Stimulated activated CD8-positive, alpha-beta memory T cell treated with anti-CD3 and anti-CD28 coated beads, Interleukin-7, amount 100 ng/mL, for 24 hours (primary cell): ENCODE results near the gene CHURC1.

Experiments used
- DNase-seq: peaks from one replicate; pipeline ENCODE4 v3.0.0-alpha.2; 2020; ENCODE audit warnings: low read depth

The CHURC1 gene

DNA sequence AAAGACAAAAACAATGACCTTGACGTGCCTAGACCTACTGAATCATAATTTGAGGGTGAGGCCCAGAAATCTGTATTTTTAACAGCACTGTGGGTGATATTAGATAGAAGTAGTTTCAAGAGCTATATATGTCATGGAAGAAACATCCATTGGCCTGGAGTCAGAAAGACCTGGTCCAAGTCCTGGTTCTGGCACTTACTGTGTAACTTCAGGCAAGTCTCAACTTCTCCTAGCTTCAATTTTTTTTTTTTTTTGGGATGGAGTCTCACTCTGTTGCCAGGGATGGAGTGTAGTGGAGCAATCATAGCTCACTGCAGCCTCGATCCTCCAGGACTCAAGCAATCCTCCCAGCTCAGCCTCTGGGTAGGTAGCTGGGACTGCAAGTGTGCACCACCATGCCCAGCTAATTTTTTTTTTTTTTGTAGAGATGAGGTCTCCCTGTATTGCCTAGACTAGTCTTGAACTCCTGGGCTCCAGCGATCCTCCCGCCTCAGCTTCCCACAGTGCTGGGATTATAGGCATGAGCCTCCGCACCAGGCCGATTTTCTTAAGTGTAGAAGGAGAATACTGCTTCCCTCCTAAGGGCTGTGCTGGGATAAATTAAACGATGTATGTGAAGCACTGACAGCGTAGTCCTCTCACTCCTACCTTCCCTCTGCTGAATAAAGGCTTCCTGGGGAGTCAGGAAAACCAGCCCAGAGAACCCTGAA lies 42.6 kb downstream of the CHURC1 start:
- no peak for DNase-seq

DNA sequence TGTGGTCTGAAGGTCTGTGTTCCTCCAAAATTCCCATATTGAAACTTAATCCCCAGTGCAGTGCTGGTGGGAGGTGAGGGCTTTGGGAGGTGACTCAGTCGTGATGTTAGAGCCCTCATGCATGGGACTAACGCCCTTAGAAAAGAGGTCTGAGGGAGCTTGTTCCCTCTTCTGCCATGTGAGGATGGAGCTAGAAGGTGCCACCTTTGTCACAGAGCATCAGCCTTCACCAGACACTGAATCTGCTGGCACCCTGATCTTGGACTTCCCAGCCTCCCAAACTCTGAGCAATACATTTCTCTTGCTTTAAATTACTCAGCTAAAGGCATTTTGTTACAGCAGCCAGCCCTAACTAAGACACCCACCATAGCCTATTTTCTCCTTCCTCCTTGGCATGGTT lies 43.9 kb downstream of the CHURC1 start:
- no peak for DNase-seq

DNA sequence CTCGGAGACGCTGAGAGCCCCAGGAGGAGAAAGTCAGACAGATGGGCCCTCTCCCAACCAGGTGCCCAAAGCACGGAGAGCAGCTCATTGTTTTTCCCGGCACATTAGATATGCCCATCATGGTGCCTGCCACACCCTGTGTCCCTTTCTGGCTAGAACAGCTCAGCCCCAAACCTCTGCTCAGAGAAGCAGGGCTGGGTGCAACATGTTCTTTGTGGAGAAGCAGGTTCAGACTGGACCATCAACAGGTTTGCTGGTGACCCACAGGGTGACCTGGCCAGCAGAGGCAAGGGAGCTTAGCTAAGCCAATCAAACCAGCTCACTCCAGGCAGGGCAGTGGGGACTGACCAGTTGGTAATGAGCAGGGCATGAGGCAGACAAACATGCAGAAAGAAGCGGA lies 44.5 kb downstream of the CHURC1 start:
- no peak for DNase-seq

DNA sequence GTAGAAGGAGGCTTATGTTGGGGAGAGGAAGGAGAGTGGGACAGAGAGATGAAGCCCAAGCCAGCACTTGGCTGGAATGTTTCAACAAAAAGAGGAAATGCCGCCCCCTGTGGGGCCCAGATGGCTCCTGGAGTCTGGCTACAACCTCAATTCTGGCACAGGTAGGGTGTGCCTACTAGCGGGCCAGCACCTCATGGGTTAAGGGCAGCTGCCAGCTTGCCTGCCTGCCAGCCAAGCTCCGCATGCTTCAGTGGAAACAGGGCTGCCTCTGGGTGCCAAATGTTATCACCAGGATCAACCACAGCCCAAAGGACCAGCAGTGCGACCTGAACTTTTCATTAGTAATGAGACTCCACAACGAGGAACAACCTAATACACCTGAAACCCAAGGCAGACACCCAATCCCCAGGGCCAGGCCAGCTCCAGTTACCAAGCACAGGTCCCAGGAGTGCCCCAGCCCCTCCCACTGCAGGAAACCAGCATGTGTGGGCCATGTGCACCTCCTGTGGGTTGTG lies 46.6 kb downstream of the CHURC1 start:
- DNase-seq, result no peak

DNA sequence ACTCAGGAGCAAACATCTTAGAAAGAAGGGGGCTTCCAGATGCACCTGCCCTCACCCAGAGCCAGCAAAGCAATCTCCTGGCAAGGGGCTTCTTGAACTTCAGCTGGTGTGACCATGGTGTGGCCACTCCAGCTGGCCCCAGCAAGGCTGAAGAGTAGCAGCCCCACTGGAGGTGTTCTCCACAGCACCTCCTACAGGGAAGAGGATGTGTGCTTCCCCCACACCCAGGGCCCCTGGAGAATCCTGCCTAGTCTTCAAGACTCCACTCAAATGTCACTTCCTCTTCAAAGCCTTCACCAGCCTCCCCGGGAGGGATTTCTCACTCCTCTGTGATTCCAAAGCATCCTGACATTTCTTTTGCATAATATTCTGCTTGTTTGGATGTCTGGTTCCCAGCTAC lies 49.4 kb downstream of the CHURC1 start:
- DNase-seq, result no peak

DNA sequence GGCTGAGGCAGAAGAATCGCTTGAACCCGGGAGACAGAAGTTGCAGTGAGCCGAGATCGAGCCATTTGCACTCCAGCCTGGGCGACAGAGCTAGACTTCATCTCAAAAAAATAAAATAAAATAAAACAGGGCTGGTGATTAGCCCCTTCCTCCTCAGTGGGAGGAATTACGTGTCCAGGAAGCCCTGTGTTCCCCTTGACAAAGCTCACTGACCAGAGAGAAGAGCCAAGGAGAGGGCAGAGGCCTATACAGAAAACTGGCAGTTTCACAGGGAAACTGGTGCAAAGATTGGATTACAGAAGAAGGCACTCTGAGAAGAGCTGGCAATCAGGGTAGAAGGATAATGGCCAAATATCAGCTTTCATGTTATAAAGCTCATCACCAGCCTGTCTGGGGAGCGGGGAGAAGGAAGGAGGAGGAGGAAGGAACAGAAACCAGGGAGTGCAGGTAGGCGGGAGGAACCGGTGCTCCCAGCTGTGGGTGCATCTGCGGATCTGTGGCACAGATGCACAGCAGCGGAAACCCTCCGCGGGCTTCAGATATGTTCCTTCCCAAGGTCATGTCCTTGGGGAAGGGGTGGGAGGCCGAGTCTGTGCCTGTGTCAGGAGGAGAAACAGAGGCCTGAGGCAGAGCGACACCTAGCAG lies 51.2 kb downstream of the CHURC1 start:
- DNase-seq, result no peak

DNA sequence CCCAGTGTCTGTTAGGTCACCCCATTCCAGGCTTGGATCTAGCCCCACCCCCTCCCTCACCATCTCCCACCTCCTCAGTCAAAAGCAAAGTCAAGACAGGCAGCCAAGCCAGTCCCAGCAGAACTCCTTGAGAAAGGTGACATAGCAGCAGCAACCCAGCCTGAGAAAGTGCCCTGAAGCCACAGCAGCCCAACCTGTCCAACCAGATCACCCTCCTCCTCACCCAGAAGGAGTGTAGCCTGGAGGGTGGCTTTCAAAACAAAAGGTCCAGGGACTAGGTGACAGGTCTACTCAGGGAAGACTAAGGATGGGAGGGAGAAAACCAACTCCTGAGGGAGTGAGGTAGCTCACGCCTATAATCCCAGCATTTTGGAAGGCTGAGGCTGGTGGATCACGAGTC lies 52.7 kb downstream of the CHURC1 start:
- no peak for DNase-seq

DNA sequence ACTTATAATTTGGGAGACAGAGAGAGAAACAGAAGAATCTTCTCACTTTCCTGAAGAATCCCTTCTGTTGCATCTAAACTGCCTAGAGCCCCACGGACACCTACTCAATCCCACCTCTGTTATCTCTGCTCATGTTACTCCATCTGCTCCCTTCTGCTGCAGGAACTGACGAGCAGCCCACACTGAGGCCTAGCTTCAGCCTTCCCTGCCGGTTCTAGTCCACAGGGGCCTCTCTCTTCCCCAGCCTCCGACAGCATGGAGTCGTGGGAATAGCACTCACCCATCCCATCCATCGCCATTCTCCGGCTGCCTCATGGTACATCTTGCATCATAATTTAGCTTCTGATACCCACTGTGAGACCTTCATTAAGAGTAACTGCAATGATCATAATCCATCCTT lies 53.9 kb downstream of the CHURC1 start:
- DNase-seq, result no peak

DNA sequence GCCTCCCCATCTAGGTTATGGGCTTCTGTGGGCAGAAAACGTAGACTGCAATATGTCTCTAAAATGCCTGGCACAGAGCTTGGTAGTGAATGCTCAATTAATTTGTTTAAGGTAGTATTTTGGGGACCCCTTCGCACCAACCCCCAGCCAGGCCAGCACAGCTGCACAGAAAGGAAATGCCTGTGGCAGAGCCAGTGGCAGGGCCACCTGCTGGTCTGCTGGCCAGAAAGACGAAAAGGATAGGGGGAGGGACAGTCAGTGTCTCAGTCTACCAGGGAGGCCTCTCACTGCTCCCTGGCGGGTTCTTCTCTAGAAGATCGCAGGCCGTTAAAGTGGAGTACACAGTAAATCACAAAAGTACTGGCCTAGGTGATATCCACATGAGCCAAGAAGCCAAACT lies 54.4 kb downstream of the CHURC1 start:
- no peak for DNase-seq

DNA sequence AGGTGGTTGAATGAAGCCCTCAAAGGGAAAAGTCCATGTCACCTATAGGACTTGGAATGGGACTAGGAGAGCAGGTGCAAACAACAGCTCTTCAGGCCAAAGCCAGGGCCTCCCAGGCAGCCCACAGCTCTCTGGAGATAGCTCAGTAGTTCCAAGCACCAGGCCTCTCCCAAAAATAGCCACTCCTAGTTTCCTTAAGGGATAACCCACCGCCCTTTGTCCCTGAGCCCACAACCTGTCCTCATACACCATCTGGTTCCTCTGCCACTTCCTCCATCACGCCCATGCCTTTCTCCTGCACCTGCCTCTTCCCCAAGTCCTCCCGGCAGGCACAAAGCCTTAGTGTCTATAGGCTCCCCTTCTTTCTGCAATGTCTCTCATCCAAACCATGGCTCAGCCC lies 55.8 kb downstream of the CHURC1 start:
- DNase-seq, result no peak

DNA sequence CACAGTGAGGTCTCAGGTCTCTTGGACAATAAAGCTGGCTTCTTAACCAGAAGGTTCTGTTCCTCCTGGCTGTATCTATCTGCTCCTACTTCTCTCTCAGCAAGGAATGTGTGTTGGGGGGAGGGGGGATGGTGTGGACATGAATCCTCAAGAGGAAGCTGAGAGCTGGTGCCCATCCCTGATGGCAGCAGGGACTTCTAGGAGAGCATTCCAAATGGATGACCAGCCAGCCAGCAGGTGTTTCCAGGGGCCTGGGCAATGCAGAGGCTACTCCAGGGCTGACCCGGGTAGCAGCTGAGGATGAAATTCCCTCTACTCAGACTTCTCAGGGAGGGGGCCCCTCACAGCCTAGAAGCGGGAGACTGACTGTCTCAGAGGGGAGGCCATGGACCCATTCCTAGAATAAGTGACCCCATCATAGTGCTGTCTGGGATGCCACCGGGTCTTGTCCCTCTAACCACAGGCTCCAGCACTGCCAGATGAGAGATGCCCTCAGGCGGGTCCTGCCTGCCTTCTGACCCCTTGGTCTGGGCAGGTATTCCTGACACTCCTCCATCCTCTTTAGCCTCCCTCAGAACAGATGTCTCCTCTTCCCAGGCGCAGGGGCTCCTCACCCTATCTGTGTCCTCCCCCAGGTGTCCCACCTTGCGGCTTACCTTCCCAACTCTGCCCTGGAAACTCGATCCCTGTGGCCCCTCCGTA lies 56.7 kb downstream of the CHURC1 start:
- DNase-seq, result no peak

DNA sequence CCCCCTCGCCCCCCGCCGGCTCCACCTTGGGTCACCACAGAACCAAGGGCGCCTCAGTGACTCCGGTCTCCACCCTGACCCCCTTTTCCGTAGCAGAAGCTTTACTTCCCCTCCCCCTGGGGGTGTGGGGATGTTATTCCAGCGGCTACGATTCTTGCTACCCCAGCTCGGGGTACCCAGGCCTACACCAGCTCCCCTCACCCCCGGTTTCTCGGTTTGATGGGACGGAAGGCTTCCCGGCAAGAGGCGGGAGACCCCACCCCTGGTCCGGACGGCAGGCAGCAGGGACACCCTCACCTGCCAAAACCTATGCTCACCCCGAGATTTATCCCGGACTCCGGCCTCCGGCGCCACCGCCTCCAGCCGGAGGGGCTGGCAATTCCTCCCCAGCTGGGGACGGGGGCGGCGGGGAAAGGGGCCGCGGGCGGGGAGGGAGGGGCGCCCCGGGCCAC lies 57.3 kb downstream of the CHURC1 start:
- no peak for DNase-seq

DNA sequence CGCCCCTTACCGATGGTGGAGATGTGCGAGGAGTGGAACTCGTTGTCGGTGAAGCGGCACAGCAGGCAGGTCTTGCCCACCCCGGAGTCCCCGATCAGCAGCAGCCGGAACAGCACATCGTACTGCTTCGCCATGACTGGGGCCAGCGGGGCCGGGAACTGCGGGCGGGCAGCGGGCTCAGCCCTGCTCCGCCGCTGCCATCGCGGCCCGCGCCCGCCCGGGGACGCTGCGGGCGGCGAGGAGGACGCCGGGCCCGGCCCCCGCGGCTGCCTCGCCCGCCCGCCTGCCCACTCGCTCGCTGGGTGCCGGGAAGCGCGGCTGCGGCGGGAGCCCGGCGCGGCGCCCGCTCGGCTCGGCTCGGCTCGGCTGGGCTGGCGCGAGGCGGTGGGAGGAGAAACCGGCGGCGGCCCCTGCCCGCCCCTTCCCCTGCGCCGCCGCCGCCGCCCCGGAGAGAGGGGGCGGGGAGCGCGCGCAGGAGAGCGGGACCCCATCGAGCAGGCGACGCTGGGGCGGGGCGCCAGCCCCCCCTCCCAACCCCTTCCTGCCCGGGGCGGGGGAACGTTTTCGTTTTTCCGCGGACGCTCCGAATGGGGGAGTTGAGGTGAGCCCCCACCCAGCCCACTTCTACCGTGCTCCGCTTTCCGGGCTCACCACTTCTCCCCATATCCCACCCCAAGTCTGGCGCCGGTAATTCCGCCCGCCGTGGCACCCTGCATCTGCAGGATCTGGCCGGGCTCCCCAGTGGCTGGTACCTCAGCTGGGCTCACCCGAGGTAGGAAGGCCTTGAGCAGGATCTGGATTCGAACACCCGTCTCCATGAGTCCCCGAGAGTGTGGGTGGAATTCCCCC lies 57.9 kb downstream of the CHURC1 start, which contains the start of gene RAB15:
Gene RAB15, minus strand, starts transcription at position 394 of the 849 bp plus-strand sequence. Its CDS starts 260 bp downstream, at position 134.
- DNase-seq, result no peak

DNA sequence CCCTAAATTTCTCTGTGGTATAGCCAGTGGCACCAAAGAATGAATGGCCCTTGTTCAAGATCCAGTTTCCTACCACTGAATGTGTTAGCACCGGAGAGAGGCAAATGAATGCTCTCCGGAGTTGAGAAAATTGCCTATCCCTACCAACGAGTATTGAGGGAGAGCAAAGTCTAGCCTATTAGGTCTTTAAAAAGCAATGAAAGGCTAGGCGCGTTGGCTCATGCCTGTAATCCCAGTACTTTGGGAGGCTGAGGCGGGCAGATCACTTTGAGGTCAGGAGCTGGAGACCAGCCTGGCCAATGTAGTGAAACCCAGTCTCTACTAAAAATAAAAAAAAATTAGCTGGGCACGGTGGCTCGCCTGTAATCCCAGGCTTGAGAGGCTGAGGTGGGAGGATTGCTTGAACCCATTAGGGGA lies 58.8 kb downstream of the CHURC1 start:
- no peak for DNase-seq

DNA sequence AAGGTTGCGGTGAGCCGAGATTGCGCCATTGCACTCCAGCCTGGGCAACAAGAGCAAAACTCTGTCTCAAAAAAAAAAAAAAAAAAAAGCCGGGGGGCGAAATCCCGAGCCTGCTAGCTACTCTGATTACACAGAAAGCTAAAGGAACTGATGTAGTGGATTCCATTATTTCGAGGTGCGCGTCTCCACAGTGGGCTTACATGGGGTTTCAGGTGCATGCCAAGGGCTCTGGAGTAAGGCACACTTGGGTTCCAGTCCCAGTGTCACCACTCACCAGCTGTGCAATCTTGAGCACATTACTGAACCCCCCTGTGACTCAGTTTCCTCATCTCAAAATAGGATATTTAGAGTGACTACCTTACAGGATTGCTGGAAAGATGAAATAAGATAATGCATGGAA lies 59.6 kb downstream of the CHURC1 start:
- no peak for DNase-seq

DNA sequence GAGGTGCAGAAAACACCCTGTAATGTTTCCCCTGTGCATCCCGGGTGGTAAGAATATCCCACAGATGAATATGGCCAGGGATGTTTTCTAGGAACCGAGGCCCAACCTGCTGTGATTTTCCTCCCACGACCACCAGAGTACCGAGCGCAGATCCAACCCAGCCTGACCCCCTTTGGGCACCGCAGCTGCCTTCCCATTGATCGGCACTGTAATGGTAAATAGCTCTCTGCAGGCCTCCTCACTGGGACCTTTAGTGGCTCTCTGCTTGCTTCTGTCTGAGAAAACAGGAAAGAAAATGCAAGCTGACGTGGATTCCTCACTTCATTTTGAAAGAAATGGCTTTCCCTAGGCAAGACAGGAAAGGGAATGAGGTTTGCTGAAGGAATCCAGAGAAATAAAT lies 60.3 kb downstream of the CHURC1 start:
- no peak for DNase-seq

DNA sequence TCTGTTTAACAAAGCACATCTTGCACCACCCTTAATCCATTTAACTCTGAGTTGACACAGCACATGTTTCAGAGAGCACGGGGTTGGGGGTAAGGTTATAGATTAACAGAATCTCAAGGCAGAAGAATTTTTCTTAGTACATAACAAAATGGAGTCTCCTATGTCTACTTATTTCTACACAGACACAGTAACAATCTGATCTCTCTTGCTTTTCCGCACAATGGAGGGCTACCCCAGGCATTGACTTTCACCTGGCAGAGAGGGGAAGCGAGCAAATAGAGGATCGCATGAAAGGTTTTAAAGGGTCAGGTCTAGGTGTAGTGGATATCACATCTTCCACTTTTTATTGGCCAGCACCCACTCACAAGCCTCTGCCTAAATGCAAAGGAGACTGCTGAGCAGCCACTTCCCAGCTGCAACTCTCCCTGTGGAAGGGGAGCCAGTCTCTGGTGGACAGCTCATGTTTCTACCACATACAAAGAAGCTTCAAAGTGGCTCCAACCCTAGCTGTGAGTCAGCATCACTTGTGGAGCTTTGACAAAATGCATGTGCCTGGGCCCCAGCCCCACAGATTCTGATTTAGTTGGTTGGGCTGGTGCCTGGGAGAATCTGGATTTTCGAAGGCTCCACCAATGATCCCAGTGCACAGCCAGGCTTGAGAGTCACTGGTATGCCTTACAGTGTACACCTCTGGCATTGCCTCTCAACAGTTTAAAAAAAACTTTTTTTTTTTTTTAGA lies 65.2 kb downstream of the CHURC1 start:
- no peak for DNase-seq

DNA sequence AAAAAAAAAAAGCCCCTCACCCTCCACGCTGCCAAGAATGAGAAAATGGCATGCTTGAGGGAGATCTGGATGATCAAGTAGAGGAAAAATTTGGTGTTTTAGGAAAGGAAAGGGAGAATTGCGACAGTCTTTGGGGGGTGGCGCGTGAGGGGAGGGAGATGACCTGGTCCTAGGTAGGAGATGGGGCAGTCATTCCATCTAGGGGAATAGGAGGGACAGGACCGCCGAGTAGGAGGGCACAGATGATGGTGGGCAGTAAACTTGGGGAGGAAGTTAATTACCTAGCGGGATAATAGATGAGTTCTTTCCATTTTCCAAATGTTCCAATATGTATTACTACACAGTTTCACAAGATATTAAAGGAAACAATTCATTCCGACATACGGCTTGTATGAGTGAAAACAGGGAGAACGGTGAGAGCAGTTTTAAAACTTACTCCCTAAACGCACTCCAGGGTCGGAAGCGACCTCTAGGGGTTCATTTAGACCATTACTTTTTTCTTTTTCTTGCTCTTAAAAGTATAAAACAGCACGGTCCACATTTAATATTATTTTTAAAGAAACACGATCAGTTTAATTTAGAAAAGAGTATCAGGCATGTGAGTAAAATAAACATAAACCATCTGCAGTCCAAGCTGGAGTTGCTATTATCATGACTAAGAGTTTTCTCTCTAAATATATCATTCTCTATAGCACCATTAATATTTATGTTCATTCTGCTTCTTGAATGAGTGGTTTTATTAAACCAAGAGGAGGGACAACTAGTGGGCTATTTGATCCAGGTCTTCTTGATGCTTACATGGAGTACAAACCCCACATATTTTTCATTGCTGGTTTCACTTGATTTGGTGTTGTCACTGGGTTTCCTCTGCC lies 69.4 kb downstream of the CHURC1 start:
- DNase-seq, result no peak
